ENCODE measurements around the gene ALDH1A1.

ALDH1A1 gene

DNA sequence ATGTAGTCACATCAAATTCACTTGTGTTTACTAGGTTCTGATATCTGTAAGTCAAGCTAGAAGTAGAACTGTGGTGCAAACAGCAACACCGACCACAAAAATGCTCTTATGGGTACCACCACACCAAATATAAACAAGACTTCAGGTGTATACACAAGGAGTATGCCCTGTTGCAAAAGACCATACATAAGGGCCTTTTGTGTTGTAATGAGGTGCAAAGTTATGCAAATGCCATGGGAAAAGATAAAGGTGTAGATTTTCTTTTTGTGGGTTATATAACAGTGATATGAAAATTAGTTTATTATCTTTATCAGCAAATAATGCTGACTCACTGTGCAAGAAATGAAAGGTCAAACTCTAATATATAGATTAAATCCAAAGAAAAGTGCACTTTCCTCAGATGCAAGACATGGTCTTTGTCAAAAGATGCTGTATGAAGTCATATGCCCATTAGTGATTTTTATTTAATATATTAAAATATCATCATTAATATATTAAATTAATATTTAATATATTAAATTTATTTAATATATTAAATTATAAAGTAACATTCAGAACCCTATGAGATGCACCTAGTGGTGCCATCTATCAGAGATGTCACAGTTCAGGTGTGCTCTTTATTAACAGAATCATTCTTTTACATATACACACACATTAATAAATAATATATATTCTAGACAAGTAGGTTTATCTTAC is 26.7 kb upstream of the ALDH1A1 start:
- DNase-seq (ENCODE audit: low read depth, low spot score), result no peak

DNA sequence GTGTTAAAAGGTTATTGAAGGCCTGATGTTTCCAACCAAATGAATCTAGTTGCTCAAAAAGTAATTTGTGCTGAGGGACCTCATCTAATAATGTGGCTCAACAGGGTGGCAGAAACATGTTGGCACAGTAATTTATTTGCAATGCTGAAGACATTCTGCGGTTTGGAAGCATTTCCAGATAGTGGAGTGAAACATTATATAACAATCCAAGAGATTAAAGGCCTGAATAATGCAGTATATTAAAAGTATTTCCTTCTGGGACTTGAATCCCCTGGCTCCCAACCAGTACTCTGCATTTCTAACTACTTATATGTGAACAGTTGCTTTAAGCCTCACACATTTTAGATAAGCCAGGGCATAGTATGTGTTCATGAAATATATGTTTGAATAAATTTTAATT is 25.9 kb upstream of the ALDH1A1 start:
- no peak for DNase-seq (ENCODE audit: low read depth, low spot score)

DNA sequence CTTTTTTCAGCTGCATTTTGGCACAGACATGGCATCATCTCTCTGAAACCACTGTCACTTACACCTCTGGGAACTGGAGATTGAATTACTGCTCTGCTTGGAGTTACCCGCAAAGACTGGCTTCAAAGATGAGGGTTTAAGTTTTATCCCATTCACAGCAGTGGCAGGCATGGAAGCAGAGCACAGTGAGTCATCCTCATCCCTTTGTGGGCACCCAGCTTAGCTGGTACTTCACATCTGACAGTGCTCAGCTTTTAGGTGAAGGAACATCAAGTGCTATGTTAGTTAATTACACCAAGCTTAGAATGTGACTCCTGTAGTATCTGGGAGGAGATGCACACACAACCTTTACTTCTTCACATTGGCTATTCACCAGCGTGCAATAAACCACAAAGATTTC is 24.8 kb upstream of the ALDH1A1 start:
- no peak for DNase-seq (ENCODE audit: low read depth, low spot score)

DNA sequence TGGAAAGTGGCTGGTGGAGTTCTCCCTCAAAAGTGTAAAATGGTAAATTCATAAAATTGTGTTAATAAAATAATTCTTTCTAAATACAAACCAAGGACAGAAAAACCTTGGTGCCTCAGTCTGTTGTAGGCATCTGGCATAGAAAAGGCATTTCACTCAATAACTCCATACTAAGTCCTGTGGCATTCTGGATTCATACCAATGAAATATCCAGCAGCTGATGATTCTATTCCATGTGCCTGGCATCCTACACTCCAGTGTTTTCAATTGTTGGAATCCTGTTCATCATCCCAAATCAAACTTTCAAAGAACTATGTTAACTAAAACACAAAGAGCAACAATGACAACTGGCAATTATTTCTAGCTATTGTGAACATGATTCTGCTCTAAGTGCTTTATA is 21.6 kb upstream of the ALDH1A1 start:
- DNase-seq (ENCODE audit: low read depth, low spot score), result no peak

DNA sequence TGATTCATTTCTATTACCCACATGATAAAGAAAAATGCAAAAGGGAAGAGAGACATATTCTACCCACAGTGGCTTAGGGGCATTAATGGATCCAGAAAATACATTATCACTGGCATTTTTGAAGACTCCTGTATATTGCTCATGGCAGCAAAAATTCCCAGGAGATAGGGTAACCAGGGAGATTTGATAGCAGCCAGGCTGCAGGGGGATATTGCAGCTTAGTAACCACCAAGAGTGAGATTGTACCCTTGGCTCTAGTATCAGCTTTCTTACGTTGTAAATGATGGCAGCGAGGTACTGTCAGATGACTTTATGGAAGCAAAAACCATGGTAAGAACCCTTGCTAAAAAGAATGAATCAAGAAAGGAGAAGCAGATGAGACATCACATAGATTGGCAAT is 19.8 kb upstream of the ALDH1A1 start:
- no peak for DNase-seq (ENCODE audit: low read depth, low spot score)

- no peak for DNase-seq (ENCODE audit: low read depth, low spot score)
Observed at GRCh38 chr9:72971411-72971810, 18.6 kb upstream of the ALDH1A1 start.

DNA sequence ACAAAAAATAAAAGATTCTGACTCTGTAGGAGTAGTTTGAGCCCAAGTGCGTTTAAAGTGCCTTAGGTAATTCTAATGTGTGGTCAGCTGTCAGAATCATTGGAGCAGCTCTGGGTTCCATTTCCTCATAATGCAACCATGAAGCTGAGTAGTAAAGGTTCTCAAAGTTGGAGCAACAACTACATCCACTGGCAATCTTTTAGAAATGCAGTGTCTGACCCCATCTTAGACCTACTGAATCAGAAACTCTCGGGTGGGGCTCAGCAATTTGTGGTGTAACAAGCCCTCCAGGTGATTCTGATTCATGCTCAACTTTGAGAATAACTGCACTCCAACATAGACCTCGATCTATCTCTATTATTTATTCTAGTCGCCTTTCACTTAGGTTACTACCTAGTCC is 7.6 kb upstream of the ALDH1A1 start:
- DNase-seq (ENCODE audit: low read depth, low spot score), result no peak

GRCh38 chr9:72958485-72959281 is 5.8 kb upstream of the ALDH1A1 start:
- DNase-seq (ENCODE audit: low read depth, low spot score), result no peak

DNA sequence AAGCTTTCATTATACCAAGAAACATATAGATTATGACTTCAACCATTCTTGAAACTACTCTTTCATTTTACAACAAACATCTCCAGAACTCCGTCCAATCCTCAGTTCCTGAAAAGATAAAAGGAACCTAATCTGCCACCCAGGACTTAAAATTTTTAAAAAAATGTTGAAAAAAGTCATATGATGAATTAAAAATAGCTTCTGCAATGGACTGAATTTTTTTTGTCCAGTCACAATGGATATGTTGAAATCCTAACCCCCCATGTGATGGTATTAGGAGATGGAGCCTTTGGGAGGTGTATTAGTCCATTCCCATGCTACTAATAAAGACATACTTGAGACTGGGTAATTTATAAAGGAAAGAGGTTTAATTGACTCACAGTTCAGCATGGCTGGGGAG is 2.7 kb upstream of the ALDH1A1 start:
- no peak for DNase-seq (ENCODE audit: low read depth, low spot score)

DNA sequence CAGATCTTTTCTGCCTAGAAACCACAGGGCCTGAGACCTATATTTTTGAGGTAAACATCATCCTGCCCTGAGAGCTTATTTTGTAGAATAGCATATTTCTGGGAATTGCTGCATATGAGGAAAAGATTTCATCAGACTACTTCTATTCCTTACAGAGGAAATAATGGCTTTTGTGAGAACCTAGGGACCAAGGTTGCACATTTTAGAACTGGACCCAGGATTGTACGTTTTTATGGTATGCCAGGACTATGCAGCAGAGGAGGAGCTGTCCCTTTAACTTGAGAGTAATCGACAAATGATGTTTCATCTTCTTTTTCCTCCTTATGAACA is 2.2 kb upstream of the ALDH1A1 start:
- DNase-seq (ENCODE audit: low read depth, low spot score), result no peak

GRCh38 chr9:72954431-72955125 is 1.7 kb upstream of the ALDH1A1 start:
- no peak for DNase-seq (ENCODE audit: low read depth, low spot score)

- no peak for DNase-seq (ENCODE audit: low read depth, low spot score)
Observed at GRCh38 chr9:72952381-72952690, 517 bp downstream of the ALDH1A1 start.

- DNase-seq (ENCODE audit: low read depth, low spot score), result no peak
Observed at GRCh38 chr9:72951520-72952380, 1.1 kb downstream of the ALDH1A1 start.

- DNase-seq (ENCODE audit: low read depth, low spot score), result no peak
Observed at GRCh38 chr9:72950875-72951442, 1.9 kb downstream of the ALDH1A1 start.

GRCh38 chr9:72949918-72950325 is 2.9 kb downstream of the ALDH1A1 start:
- DNase-seq (ENCODE audit: low read depth, low spot score), result no peak

- DNase-seq (ENCODE audit: low read depth, low spot score), result no peak
Observed at GRCh38 chr9:72949244-72949582, 3.6 kb downstream of the ALDH1A1 start.

GRCh38 chr9:72948575-72949243 is 4.1 kb downstream of the ALDH1A1 start:
- DNase-seq (ENCODE audit: low read depth, low spot score), result no peak

- no peak for DNase-seq (ENCODE audit: low read depth, low spot score)
Observed at GRCh38 chr9:72947984-72948465, 4.8 kb downstream of the ALDH1A1 start.

DNA sequence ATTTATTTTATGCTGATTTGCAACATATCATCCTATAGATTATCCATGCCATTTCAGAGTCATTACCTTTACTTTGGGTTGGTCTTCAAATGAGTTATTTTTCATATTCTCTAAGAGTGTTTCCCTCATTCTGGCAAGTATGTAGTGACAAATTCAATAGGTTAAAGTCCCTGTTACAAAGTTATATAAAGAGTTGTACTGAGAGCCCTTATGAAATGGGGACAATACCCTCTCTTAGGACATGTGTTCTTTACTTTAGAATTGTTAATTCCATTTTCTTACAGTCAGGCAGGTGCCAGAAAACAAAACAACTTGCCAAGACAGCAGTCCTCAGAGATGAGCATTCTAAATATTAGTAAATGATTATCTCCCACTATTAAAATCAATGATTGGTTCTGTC is 6.0 kb downstream of the ALDH1A1 start:
- no peak for DNase-seq (ENCODE audit: low read depth, low spot score)

DNA sequence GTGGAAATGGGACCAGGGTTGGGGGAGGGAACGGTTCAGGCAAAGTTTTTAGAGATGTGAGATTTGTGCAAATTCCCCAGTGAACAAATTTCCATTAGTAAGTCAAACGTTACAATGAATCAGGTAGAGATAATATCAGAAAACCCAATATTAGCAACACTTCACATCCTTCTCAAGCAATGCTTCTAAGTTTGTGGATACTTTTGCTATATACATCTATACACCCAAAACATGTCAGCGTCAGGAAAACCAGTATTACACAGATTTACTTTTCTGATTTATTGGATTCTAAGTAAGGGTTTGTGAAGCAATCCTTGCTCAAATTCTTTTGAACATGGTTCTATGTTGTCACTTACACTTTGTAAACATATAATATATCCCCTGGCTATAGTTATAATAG is 6.5 kb downstream of the ALDH1A1 start:
- DNase-seq (ENCODE audit: low read depth, low spot score), result no peak

DNA sequence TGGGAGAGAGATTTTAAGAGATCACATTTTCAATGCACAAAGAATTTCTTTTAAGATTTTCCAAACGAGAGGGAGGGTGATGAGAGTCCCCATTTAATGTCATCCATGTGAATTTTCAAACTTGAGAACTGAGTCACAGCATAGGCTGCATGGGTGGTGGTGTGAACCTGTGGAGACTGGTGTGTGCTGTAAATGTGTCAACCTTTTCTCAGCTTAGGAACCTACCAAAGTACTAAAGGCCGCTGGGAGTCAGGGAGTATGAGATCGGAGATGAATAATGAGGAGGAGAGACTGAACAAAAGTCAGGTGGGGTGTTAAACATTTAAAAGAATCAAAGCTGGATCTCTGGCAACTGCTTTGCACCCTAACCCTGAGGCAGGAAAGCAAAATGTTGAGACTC is 7.5 kb downstream of the ALDH1A1 start:
- no peak for DNase-seq (ENCODE audit: low read depth, low spot score)
